GM23248 (cell line): ENCODE results near the gene OLFML2B. TPM values are rescaled to one million over a fixed set of nuclear protein-coding genes. Genes with fewer than 3 reads are reported as not detected.

ENCODE experiments used
- DNase-seq: peaks from one replicate; pipeline ENCODE4 v3.0.0-alpha.2; 2015
- H2AFZ ChIP-seq: fragments of 200-600 bp; sonication (generic); 2 replicates; pipeline ENCODE4 v1.6.1; 2016; ENCODE audit warnings: antibody characterized with exemption
- H3F3A ChIP-seq: fragments of 200-600 bp; sonication (generic); 2 replicates; pipeline ENCODE4 v1.6.1; 2016; ENCODE audit warnings: mild to moderate bottlenecking, antibody characterized with exemption, mixed run types; ENCODE audit not compliant: insufficient read depth
- H3K27ac ChIP-seq: fragments of 200-600 bp; sonication (generic); 2 replicates; pipeline ENCODE4 v1.5.1; 2016; ENCODE audit warnings: mild to moderate bottlenecking
- H3K27me3 ChIP-seq: fragments of 200-600 bp; sonication (generic); replicated peaks from 2 replicates; pipeline ENCODE4 v1.6.1; 2016; ENCODE audit warnings: mild to moderate bottlenecking; ENCODE audit not compliant: insufficient read depth
- H3K36me3 ChIP-seq: fragments of 200-600 bp; sonication (generic); 2 replicates; pipeline ENCODE4 v1.6.1; 2016; ENCODE audit warnings: low read depth, mild to moderate bottlenecking
- H3K4me1 ChIP-seq: fragments of 200-600 bp; sonication (generic); 2 replicates; pipeline ENCODE4 v1.6.1; 2016; ENCODE audit warnings: mild to moderate bottlenecking; ENCODE audit not compliant: insufficient read depth
- H3K4me2 ChIP-seq: fragments of 200-600 bp; sonication (generic); one replicate; pipeline ENCODE4 v1.6.1; 2016; ENCODE audit warnings: mild to moderate bottlenecking; ENCODE audit not compliant: unreplicated experiment
- H3K4me3 ChIP-seq: fragments of 200-600 bp; sonication (generic); 2 replicates; pipeline ENCODE4 v1.5.1; 2016; ENCODE audit warnings: mild to moderate bottlenecking
- H3K79me2 ChIP-seq: fragments of 200-600 bp; sonication (generic); 2 replicates; pipeline ENCODE4 v1.6.1; 2016; ENCODE audit warnings: mild to moderate bottlenecking; ENCODE audit not compliant: insufficient read depth
- H3K9ac ChIP-seq: fragments of 200-600 bp; sonication (generic); 2 replicates; pipeline ENCODE4 v1.6.1; 2016; ENCODE audit warnings: mild to moderate bottlenecking
- H3K9me2 ChIP-seq: fragments of 200-600 bp; sonication (generic); 2 replicates; pipeline ENCODE4 v1.6.1; 2016; ENCODE audit warnings: mixed run types, mild to moderate bottlenecking, moderate library complexity; ENCODE audit not compliant: insufficient read depth
- H3K9me3 ChIP-seq: fragments of 200-600 bp; sonication (generic); one replicate; pipeline ENCODE4 v1.6.1; 2017; ENCODE audit warnings: low read depth
- H4K20me1 ChIP-seq: fragments of 200-600 bp; sonication (generic); 2 replicates; pipeline ENCODE4 v1.6.0; 2016; ENCODE audit not compliant: insufficient read depth
- EZH2 ChIP-seq: fragments of 200-600 bp; sonication (generic); IDR thresholded peaks from 2 replicates; pipeline ENCODE4 v1.6.1; 2018; ENCODE audit warnings: antibody characterized with exemption, mild to moderate bottlenecking; ENCODE audit not compliant: insufficient read depth, poor library complexity, severe bottlenecking
- EZH2phosphoT487 ChIP-seq: fragments of 200-600 bp; sonication (generic); IDR thresholded peaks from 2 replicates; pipeline ENCODE4 v1.6.1; 2018; ENCODE audit warnings: antibody characterized with exemption, moderate library complexity, mild to moderate bottlenecking, low read depth; ENCODE audit not compliant: insufficient read depth
- WGBS, 2 experiments: methylation state at CpG; one replicate each; pipeline ENCODE4 v1.1.6; 2015 to 2017; ENCODE audit warnings: low lambda C conversion rate in 2 of 2, low coverage in 1 of 2; ENCODE audit errors: missing lambda C conversion rate in 2 of 2; 5-methylcytosine and 5-hydroxymethylcytosine counted together
- in situ Hi-C: fragments of 300-500 bp; cut with MboI; formaldehyde crosslinking; loops from 2 replicates; pipeline ENCODE4 v1.15.0; 2020
- polyA plus RNA-seq: library from polyadenylated mRNA; unstranded; fragments of >200 nt; fragmentation: Nextera tagmentation; extraction: Ambion mirVana; gene quantifications from 2 replicates; pipeline ENCODE4 v1.2.1, GENCODE V29; 2016
- total RNA-seq: library from RNA; depleted of rRNA; stranded (reverse); fragments of >200 nt; shearing (Covaris generic); gene quantifications from 2 replicates; pipeline ENCODE4 v1.2.3, GENCODE V29; 2014

OLFML2B gene
- total and polyA plus RNA-seq, 2 experiments from 2014 or later, result 0.98 to 1.1 TPM

DNA sequence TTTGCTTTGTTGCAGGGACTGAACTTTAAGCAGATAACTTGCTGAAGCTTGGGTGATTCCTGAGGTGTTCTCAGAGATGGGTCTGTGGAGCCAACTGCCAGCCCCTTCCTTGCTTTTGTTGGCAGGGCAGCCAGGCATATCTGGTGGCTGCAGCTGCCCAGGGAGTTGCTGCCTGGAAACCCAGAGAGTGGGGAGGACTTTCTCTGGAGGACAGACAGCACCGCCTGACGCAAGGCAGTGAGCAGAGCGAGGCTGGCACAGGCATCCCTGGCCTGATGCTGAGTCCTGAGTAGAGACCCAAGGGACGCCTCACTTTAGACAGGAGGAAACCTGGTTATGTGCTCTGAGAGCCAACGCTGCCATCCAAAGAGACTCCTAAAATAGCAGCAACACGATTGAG, 9.8 kb upstream of the OLFML2B start:
- Histone ChIP-seq H3K27me3 (peaks cover 13% of the 10 kb centered on the region; the same call in 1 of the 2 replicates), H3K36me3 (no peaks in the 10 kb centered on the region), H3K4me2 (no peak overlapping the region), H3K79me2 (no peaks in the 10 kb centered on the region), H3K9me3 (no peaks in the 10 kb centered on the region), H3K9ac (no peak overlapping the region), H2AFZ (no peak overlapping the region), H3K4me1 (peaks cover 10% of the 10 kb centered on the region), H3K27ac (no peak overlapping the region), H3K4me3 (no peak overlapping the region), H3K9me2 (no peaks in the 10 kb centered on the region), H4K20me1 (no peaks in the 10 kb centered on the region), H3F3A (no peaks in the 10 kb centered on the region)
- in situ Hi-C loops, result no loop called here
- no peak for DNase-seq
- no peak for TF ChIP-seq EZH2phosphoT487
- no peak for TF ChIP-seq EZH2
- WGBS, 2 experiments, result 51 to 56% methylated on average over 6 of the region's 6 CpGs

DNA sequence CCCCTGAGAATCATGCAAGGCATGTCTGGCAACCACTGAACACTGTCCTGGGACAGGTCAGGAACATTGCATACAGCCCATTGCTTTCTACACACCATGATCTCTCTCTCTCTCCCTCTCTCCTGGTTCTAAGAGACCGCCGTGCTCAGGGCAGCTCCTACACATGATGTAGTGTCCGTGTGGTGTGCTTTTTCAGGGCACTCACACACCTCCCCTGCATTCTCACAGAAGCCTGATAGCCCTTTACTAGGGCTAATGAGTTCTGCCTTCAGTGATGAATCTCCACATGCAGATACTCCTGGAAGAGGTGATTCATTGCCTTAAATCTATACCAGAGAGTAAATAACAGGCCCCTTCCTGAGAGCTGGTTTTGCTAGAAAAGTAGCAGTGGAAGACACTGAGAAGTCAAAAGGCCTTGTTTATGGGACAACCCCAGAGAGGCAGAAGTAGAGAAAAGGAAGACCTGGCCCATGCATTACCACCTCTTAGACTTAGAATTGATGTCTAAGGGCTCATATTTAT, 7.2 kb upstream of the OLFML2B start:
- in situ Hi-C loops, result no loop called here
- 92 to 98% methylated on average over 3 of the region's 3 CpGs for whole genome bisulfite sequencing, 2 experiments
- H2AFZ ChIP-seq, result no peak overlapping the region

DNA sequence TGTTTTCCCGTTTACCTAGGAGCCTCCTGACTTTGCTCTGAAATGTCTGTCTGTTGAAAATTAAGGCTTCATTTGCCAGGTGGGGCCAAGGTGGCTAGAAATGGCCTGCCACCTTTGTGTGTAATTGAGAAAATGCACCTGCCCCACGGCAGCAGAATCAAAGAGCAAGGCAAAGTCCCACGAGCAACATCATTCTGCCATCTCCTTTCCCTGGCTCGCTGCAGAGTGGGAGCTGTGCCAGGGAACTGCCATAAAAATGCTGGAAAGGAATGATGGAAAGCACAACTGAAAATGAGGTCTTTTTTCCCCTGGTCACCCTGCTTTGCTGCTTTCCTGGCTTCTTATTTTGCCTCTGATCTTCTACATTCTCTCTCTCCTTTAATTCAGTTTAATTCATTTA, 5.5 kb upstream of the OLFML2B start:
- Histone ChIP-seq H3K4me1 (no peaks in the 10 kb centered on the region), H3K79me2 (no peaks in the 10 kb centered on the region), H3F3A (no peaks in the 10 kb centered on the region), H3K4me2 (no peak overlapping the region), H3K27ac (no peak overlapping the region), H3K9me2 (no peaks in the 10 kb centered on the region), H4K20me1 (no peaks in the 10 kb centered on the region), H2AFZ (no peak overlapping the region), H3K9ac (no peak overlapping the region), H3K36me3 (no peaks in the 10 kb centered on the region), H3K4me3 (no peak overlapping the region), H3K9me3 (no peaks in the 10 kb centered on the region), H3K27me3 (peaks cover 10% of the 10 kb centered on the region; the same call in 1 of the 2 replicates)
- 19 to 25% methylated on average over 4 of the region's 4 CpGs for WGBS, 2 experiments
- in situ Hi-C loops, result loop anchor here (10.0 kb wide), 1 partner anchor 234 kb away; no protein-coding TSS in a partner anchor
- DNase-seq, result no peak
- no peak for TF ChIP-seq EZH2phosphoT487
- TF ChIP-seq EZH2, result no peak

More for the DNA sequence above, 7.2 kb upstream of the OLFML2B start:
- Histone ChIP-seq H3F3A (no peaks in the 10 kb centered on the region), H3K9me3 (no peaks in the 10 kb centered on the region), H3K4me3 (no peak overlapping the region), H3K36me3 (no peaks in the 10 kb centered on the region), H3K9ac (no peak overlapping the region), H3K27me3 (peaks cover 13% of the 10 kb centered on the region; the same call in 1 of the 2 replicates), H3K4me1 (peaks cover 2% of the 10 kb centered on the region; the same call in 1 of the 2 replicates), H4K20me1 (no peaks in the 10 kb centered on the region), H3K27ac (no peak overlapping the region), H3K4me2 (no peak overlapping the region), H3K79me2 (no peaks in the 10 kb centered on the region), H3K9me2 (no peaks in the 10 kb centered on the region)
- peak; percentile 8 for DNase-seq
- TF ChIP-seq EZH2 (no peak), EZH2phosphoT487 (no peak)

DNA sequence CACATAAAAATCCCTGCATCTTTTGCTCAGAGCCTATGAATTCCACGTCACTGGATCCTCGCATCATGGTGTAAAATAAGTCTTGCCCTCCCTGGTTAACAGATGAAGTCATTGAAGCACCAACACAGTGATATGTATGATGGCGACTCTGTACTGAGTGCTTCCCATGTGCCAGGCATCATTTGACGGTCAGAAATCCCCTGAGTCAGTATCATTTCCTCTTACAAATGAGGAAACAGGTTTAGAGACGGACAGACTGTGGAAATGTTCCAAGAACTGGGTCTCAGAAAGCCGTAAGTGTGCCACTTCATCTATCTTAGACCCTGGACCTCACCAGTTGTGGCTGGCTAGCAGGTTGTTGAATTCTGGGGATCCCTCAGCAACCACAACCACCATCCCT, 5.1 kb upstream of the OLFML2B start:
- no peaks in the 10 kb centered on the region for H3K79me2 ChIP-seq
- WGBS, 2 experiments, result 90 to 92% methylated on average over 6 of the region's 6 CpGs
- no peaks in the 10 kb centered on the region for H4K20me1 ChIP-seq
- in situ Hi-C loops, result loop anchor here (10.0 kb wide), 1 partner anchor 234 kb away; no protein-coding TSS in a partner anchor
- no peak overlapping the region for H3K27ac ChIP-seq
- H3K4me2 ChIP-seq, result no peak overlapping the region
- no peaks in the 10 kb centered on the region for H3F3A ChIP-seq
- no peaks in the 10 kb centered on the region for H3K36me3 ChIP-seq
- H3K27me3 ChIP-seq, result 0 out of 2 replicates have a peak, but pooled peaks cover 6% of the 10 kb centered on the region
- H3K9me2 ChIP-seq, result no peaks in the 10 kb centered on the region
- no peaks in the 10 kb centered on the region for H3K4me1 ChIP-seq
- H3K9me3 ChIP-seq, result no peaks in the 10 kb centered on the region
- no peak overlapping the region for H2AFZ ChIP-seq
- DNase-seq, result no peak
- H3K4me3 ChIP-seq, result no peak overlapping the region
- H3K9ac ChIP-seq, result no peak overlapping the region
- no peak for TF ChIP-seq EZH2phosphoT487
